Thymus (tissue), 11 donors: ENCODE data around the gene EFHB. TPM values are rescaled to one million over a fixed set of nuclear protein-coding genes. Genes with fewer than 3 reads are reported as not detected.
"Not testable (repeated sequence)": the region's sequence is repeated elsewhere in the genome, so short reads cannot be mapped to it uniquely, and the experiment has no call there.

Experiments used
- DNase-seq, 9 donors: peaks; one replicate each; pipeline ENCODE4 v3.0.0-alpha.2; 2013; ENCODE audit warnings: low spot score in 9 of 9, low read depth in 6 of 9, missing footprints in 1 of 9
- H3K27ac ChIP-seq, 2 donors: one replicate each; pipeline ENCODE4 v1.5.1; 2013; ENCODE audit warnings: control low read depth in 1 of 2, low read depth in 1 of 2, low read length in 1 of 2, mild to moderate bottlenecking in 1 of 2, moderate library complexity in 1 of 2
- H3K27me3 ChIP-seq, 2 donors: one replicate each; pipeline ENCODE4 v1.5.1; 2013; ENCODE audit warnings: low read length in 1 of 2; ENCODE audit not compliant: control insufficient read depth in 2 of 2, insufficient read depth in 1 of 2
- H3K36me3 ChIP-seq, 2 donors: one replicate each; pipeline ENCODE4 v1.5.1; 2013; ENCODE audit warnings: low read length in 1 of 2, mild to moderate bottlenecking in 1 of 2, moderate library complexity in 1 of 2; ENCODE audit not compliant: control insufficient read depth in 2 of 2, insufficient read depth in 2 of 2
- H3K4me1 ChIP-seq, 2 donors: one replicate each; pipeline ENCODE4 v1.5.1; 2013; ENCODE audit warnings: low read length in 2 of 2; ENCODE audit not compliant: control insufficient read depth in 2 of 2, insufficient read depth in 2 of 2
- H3K4me3 ChIP-seq, 2 donors: one replicate each; pipeline ENCODE4 v1.5.1; 2013; ENCODE audit warnings: low read length in 2 of 2, control low read depth in 1 of 2, mild to moderate bottlenecking in 1 of 2
- H3K9me3 ChIP-seq, 2 donors: one replicate each; pipeline ENCODE4 v1.5.1; 2013; ENCODE audit warnings: low read length in 1 of 2, mild to moderate bottlenecking in 1 of 2; ENCODE audit not compliant: control insufficient read depth in 2 of 2, insufficient read depth in 1 of 2
- WGBS: extraction: QIAGEN DNeasy Blood & Tissue Kit; methylation state at CpG from one replicate; pipeline ENCODE4 v1.1.7; 2013; 5-methylcytosine and 5-hydroxymethylcytosine counted together
- polyA plus RNA-seq: library from polyadenylated mRNA; stranded (reverse); fragments of 200-250 nt; gene quantifications from one replicate; pipeline ENCODE4 v1.2.3, GENCODE V29; 2013
- total RNA-seq: library from RNA; stranded (reverse); fragments of 120-200 nt; gene quantifications from one replicate; pipeline ENCODE4 v1.2.4, GENCODE V29; 2013
- donor health status: healthy.

EFHB gene
- total and polyA plus RNA-seq, 2 donors: 0.94 to 2.3 TPM

DNA sequence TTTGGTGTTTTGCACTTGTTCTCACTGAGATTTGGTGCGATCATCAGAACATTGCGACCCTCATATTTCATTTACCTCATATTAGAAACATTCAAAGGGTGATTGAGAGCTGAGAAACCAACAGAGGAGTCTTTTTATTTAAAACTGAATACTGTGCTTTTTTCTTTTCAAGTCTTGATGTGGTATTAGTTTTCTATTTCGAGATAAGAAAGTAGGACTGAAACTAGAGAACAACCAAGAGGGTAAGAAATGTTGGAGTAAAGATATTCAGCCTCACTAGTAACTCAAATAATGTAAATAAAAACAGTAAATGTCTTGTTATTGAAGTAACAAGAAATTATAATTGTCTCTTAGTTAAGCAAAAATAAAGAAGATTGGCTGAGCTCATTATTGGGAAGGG is 26.5 kb downstream of the EFHB start:
- no peaks in the 10 kb centered on the region for H3K27me3 ChIP-seq
- no peak for DNase-seq
- H3K4me3 ChIP-seq: no peak overlapping the region
- H3K9me3 ChIP-seq: no peaks in the 10 kb centered on the region
- no peaks in the 10 kb centered on the region for H3K36me3 ChIP-seq
- 96% methylated on average over 3 of the region's 3 CpGs for WGBS
- H3K4me1 ChIP-seq: no peaks in the 10 kb centered on the region
- no peak overlapping the region for H3K27ac ChIP-seq

DNA sequence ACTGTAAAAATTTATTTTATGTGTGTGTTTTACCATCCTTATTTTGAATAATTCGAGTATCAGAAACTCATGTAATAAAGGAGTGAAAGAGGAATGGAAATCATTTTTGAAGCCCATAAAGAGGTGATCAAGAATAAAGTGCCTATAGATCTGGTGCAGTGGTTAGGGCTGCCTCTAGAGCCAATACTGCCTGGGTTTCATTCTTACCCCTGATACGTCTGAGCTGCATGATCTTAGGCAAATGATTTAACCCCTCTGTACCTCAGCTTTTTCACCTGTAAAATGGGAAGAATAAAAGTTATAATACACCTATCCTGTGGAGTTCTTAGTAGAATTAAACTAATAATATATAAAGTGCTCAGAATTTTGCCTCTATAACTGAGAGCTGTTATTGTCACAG is 30.4 kb downstream of the EFHB start:
- Histone ChIP-seq H3K36me3 (no peaks in the 10 kb centered on the region), H3K9me3 (no peaks in the 10 kb centered on the region), H3K27me3 (no peaks in the 10 kb centered on the region), H3K4me3 (no peak overlapping the region), H3K27ac (no peak overlapping the region), H3K4me1 (no peaks in the 10 kb centered on the region)
- WGBS: 98% methylated on average over 2 of the region's 2 CpGs
- no peak for DNase-seq

DNA sequence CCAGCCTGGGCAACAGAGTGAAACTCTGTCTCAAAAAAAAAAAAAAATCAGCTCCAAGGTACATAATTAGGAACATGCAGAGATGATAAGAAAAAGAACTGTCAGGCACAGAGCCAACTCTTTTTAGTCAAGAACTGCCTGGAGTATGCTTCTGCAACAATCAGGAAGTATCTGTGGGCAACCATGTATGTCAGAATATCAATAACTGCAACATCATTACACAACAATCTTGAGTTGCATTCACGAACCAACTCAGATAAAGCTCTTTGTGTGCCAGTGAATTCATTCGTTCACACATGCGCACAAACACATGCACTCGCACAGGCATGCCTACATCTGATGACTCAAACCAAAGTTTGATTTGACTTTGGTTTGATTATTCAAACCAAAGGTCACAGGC is 32.1 kb downstream of the EFHB start:
- no peak for DNase-seq
- Histone ChIP-seq H3K27ac (no peak overlapping the region), H3K4me3 (no peak overlapping the region), H3K4me1 (no peaks in the 10 kb centered on the region), H3K9me3 (no peaks in the 10 kb centered on the region), H3K36me3 (no peaks in the 10 kb centered on the region), H3K27me3 (no peaks in the 10 kb centered on the region)
- 82% methylated on average over 4 of the region's 4 CpGs for WGBS

DNA sequence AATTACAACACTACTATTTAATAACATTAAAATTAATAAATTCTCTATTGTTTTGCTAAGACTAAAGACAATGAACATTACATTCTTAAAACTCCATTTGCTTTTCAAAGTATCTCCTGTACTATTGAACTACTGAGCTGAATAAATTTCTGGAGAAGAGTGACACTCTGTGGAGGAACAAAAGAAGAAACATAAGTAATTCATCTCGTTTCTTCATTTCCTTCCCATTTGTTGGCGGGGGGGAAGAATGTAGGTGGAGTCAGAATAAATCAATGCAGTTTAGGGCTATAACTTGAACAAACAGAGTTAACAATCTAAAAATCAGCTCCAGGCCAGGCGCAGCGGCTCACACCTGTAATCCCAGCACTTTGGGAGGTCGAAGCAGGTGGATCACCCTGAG is 32.7 kb downstream of the EFHB start:
- Histone ChIP-seq H3K36me3 (no peaks in the 10 kb centered on the region), H3K9me3 (no peaks in the 10 kb centered on the region), H3K4me3 (no peak overlapping the region), H3K27me3 (no peaks in the 10 kb centered on the region), H3K27ac (no peak overlapping the region), H3K4me1 (no peaks in the 10 kb centered on the region)
- 75% methylated on average over 5 of the region's 5 CpGs for WGBS
- DNase-seq: no peak

DNA sequence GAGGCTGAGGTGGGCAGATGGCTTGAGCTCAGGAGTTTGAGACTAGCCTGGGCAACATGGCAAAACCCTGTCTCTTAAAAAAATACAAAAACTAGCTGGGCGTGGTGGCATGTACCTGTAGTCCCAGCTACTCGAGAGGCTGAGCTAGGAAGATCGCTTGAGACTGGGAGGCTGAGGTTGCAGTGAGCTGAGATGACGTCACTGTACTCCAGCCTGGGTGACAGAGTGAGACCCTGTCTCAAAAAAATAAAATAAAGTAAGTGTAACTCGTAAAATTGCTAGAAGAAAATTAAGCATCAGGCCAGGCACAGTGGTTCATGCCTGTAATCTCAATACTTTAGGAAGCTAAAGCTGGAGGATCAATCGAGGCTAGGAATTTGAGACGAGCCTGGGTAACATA is 34.2 kb downstream of the EFHB start:
- H3K9me3 ChIP-seq, H3K4me1 ChIP-seq, H3K27me3 ChIP-seq, H3K27ac ChIP-seq, H3K36me3 ChIP-seq, DNase-seq, H3K4me3 ChIP-seq: not testable (repeated sequence)
- WGBS: 95% methylated on average over 7 of the region's 7 CpGs

- 97% methylated on average over 2 of the region's 2 CpGs for WGBS
- DNase-seq: no peak
- H3K4me3 ChIP-seq: no peak overlapping the region
- H3K27me3 ChIP-seq: no peaks in the 10 kb centered on the region
- H3K4me1 ChIP-seq: no peaks in the 10 kb centered on the region
- no peaks in the 10 kb centered on the region for H3K9me3 ChIP-seq
- no peaks in the 10 kb centered on the region for H3K36me3 ChIP-seq
- no peak overlapping the region for H3K27ac ChIP-seq
Observed at GRCh38 chr3:19899264-19899663, 34.8 kb downstream of the EFHB start.

- Histone ChIP-seq H3K27me3 (no peaks in the 10 kb centered on the region), H3K9me3 (no peaks in the 10 kb centered on the region), H3K4me1 (no peaks in the 10 kb centered on the region), H3K36me3 (no peaks in the 10 kb centered on the region), H3K27ac (no peak overlapping the region), H3K4me3 (no peak overlapping the region)
- WGBS: 95% methylated on average over 2 of the region's 2 CpGs
- DNase-seq: no peak
Observed at GRCh38 chr3:19898721-19899120, 35.3 kb downstream of the EFHB start.

DNA sequence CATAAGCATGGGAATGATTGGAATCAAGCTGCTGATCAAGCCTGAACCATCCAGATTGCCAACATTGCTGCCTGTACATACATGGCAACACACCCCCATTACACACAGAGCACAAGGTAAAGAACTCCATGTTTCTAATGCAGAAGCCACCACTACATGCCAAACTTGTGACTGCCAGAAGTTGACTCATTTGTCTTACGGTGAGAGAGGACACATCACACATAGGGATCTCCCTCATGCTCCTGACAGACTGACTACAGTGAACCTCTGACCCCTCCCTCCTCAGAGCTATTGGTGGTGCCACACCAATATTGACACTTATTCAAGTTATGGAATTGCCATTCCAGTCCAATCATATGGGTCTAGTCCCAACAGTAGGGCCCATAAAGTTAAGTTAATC is 42.3 kb downstream of the EFHB start:
- Histone ChIP-seq H3K4me3 (no peak overlapping the region), H3K4me1 (no peaks in the 10 kb centered on the region), H3K36me3 (no peaks in the 10 kb centered on the region), H3K9me3 (no peaks in the 10 kb centered on the region), H3K27me3 (no peaks in the 10 kb centered on the region), H3K27ac (no peak overlapping the region)
- 96% methylated on average over 1 of the region's 1 CpG for WGBS
- no peak for DNase-seq

DNA sequence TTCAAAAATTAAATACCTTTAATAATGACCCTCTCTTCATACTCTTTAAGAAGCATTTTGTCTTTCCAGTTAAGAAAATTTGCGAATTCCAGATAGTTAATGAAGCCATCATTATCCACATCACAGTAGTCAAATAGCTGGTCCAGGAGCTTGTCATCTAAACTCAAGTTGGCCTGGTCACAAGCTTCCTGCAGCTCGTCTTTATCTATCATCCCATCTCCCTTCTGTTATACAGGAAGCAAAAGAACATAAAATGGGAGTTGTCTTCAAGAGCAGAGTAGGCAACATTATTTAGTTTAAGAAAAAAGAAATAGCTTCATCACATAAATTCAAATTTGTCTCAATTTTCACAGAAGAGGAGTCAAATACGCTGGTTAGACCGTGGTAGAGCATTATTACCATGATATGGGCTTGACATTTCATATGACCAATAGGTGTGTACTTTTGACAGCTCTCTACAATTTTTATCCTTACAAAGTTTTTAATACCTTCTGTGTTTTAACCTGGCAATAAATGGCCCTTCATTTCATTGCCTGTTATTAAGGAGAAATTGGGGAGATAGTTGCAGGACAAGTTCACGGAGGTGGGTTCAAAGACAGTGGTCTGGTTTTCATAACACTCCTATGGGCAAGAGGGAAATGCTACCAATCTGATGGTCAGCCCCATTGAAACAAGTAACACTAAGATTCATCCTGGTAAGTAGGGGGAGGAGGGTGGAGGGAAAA is 45.4 kb downstream of the EFHB start:
- no peak overlapping the region for H3K4me3 ChIP-seq
- WGBS: 74% methylated on average over 5 of the region's 5 CpGs

More for the DNA sequence above, 45.4 kb downstream of the EFHB start:
- Histone ChIP-seq H3K36me3 (no peaks in the 10 kb centered on the region), H3K4me1 (no peaks in the 10 kb centered on the region), H3K27me3 (no peaks in the 10 kb centered on the region), H3K9me3 (no peaks in the 10 kb centered on the region), H3K27ac (no peak overlapping the region)
- DNase-seq: no peak
